ENCODE data around the gene CDHR1. TPM values are rescaled to one million over a fixed set of nuclear protein-coding genes. Genes with fewer than 3 reads are reported as not detected.

CDHR1 gene
- polyA plus RNA-seq, 1 donor from 2014 or later: 1.9 TPM

DNA sequence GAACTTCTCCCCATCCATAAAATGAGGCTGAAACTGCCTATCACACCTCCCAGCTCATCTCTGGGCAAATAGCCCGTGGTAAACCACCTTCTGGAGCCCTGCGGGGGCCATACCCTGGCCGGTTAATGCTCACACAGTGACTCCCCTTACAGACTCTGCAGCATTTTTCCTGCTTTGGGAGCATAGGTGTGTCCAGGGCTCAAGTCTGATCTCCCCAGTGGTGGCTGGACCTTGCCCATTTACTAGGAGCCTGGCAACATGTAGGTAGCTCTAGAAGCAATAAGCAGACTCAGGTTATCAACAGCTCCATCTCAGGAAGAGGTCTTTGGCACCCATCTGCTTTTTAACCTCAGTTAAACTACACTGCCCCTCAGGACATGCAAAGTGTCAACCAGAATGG is 5.5 kb upstream of the CDHR1 start:
- H3F3A ChIP-seq (ENCODE audit: insufficient read depth, low read length, poor library complexity, severe bottlenecking): no peaks in the 10 kb centered on the region
- no peak overlapping the region for H3K4me2 ChIP-seq (ENCODE audit: low read length)
- no peak overlapping the region for H2AFZ ChIP-seq (ENCODE audit: low read depth, low read length)
- H3K36me3 ChIP-seq (ENCODE audit: insufficient read depth, low read length): no peaks in the 10 kb centered on the region
- H4K20me1 ChIP-seq (ENCODE audit: insufficient read depth): no peaks in the 10 kb centered on the region
- H3K4me3 ChIP-seq (ENCODE audit: low read length): no peak overlapping the region
- no peaks in the 10 kb centered on the region for H3K9me3 ChIP-seq (ENCODE audit: low read length)
- TF ChIP-seq, protein P1, sequence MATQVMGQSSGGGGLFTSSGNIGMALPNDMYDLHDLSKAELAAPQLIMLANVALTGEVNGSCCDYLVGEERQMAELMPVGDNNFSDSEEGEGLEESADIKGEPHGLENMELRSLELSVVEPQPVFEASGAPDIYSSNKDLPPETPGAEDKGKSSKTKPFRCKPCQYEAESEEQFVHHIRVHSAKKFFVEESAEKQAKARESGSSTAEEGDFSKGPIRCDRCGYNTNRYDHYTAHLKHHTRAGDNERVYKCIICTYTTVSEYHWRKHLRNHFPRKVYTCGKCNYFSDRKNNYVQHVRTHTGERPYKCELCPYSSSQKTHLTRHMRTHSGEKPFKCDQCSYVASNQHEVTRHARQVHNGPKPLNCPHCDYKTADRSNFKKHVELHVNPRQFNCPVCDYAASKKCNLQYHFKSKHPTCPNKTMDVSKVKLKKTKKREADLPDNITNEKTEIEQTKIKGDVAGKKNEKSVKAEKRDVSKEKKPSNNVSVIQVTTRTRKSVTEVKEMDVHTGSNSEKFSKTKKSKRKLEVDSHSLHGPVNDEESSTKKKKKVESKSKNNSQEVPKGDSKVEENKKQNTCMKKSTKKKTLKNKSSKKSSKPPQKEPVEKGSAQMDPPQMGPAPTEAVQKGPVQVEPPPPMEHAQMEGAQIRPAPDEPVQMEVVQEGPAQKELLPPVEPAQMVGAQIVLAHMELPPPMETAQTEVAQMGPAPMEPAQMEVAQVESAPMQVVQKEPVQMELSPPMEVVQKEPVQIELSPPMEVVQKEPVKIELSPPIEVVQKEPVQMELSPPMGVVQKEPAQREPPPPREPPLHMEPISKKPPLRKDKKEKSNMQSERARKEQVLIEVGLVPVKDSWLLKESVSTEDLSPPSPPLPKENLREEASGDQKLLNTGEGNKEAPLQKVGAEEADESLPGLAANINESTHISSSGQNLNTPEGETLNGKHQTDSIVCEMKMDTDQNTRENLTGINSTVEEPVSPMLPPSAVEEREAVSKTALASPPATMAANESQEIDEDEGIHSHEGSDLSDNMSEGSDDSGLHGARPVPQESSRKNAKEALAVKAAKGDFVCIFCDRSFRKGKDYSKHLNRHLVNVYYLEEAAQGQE (IDR thresholded peaks at IDR 0.05; ENCODE audit: borderline replicate concordance): no peak
- TF ChIP-seq EP300 (conservative IDR thresholded peaks at IDR 0.05; ENCODE audit: poor library complexity, severe bottlenecking) (no peak), MXI1 (conservative IDR thresholded peaks at IDR 0.05; ENCODE audit: poor library complexity, severe bottlenecking) (no peak), SMC3 (conservative IDR thresholded peaks at IDR 0.05; ENCODE audit: poor library complexity) (no peak), POLR2AphosphoS5 (IDR thresholded peaks at IDR 0.05) (no peak), RAD21 (conservative IDR thresholded peaks at IDR 0.05) (no peak), EZH2 (IDR thresholded peaks at IDR 0.05; ENCODE audit: borderline replicate concordance, insufficient read depth, low read length, poor library complexity, severe bottlenecking) (no peak), TAF1 (IDR thresholded peaks at IDR 0.05; ENCODE audit: low read depth) (no peak)
- TF ChIP-seq, protein P2, sequence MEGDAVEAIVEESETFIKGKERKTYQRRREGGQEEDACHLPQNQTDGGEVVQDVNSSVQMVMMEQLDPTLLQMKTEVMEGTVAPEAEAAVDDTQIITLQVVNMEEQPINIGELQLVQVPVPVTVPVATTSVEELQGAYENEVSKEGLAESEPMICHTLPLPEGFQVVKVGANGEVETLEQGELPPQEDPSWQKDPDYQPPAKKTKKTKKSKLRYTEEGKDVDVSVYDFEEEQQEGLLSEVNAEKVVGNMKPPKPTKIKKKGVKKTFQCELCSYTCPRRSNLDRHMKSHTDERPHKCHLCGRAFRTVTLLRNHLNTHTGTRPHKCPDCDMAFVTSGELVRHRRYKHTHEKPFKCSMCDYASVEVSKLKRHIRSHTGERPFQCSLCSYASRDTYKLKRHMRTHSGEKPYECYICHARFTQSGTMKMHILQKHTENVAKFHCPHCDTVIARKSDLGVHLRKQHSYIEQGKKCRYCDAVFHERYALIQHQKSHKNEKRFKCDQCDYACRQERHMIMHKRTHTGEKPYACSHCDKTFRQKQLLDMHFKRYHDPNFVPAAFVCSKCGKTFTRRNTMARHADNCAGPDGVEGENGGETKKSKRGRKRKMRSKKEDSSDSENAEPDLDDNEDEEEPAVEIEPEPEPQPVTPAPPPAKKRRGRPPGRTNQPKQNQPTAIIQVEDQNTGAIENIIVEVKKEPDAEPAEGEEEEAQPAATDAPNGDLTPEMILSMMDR (IDR thresholded peaks at IDR 0.05; ENCODE audit: poor library complexity, severe bottlenecking): no peak
- no peak overlapping the region for H3K9ac ChIP-seq (ENCODE audit: low read length)
- no peak overlapping the region for H3K27ac ChIP-seq (ENCODE audit: low read length)
- H3K27me3 ChIP-seq (ENCODE audit: insufficient read depth, low read depth, low read length): peaks cover 8% of the 10 kb centered on the region
- H3K9me2 ChIP-seq (ENCODE audit: insufficient read depth, low read length): no peaks in the 10 kb centered on the region
- no peaks in the 10 kb centered on the region for H3K79me2 ChIP-seq (replicated peaks; ENCODE audit: insufficient read depth, low read length)

DNA sequence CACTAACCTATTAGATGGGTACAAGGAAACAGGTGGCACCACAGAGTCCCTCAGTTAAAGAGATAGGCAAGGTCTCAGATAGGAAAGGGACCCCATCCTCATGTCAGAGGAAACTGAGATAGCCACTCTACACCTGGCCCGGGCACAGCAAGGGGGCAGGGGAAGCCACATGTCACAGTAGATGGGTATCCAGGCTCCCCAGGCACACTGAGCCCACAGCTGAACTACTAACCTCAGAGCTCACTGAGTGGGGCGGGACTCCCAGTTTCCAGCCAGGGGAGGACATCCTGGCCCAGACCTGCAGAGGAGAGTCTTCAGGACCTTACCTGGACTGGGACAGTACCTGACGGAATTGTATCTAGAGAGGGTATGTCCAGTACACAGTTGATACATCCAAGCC is 3.7 kb upstream of the CDHR1 start:
- Histone ChIP-seq H3K9ac (ENCODE audit: low read length) (no peak overlapping the region), H3K27ac (ENCODE audit: low read length) (no peak overlapping the region), H3K4me2 (ENCODE audit: low read length) (no peak overlapping the region), H3K9me3 (ENCODE audit: low read length) (no peaks in the 10 kb centered on the region), H2AFZ (ENCODE audit: low read depth, low read length) (no peak overlapping the region), H3F3A (ENCODE audit: insufficient read depth, low read length, poor library complexity, severe bottlenecking) (no peaks in the 10 kb centered on the region), H4K20me1 (ENCODE audit: insufficient read depth) (no peaks in the 10 kb centered on the region), H3K79me2 (replicated peaks; ENCODE audit: insufficient read depth, low read length) (no peaks in the 10 kb centered on the region), H3K27me3 (ENCODE audit: insufficient read depth, low read depth, low read length) (peaks cover 26% of the 10 kb centered on the region), H3K9me2 (ENCODE audit: insufficient read depth, low read length) (no peaks in the 10 kb centered on the region), H3K4me3 (ENCODE audit: low read length) (no peak overlapping the region), H3K36me3 (ENCODE audit: insufficient read depth, low read length) (no peaks in the 10 kb centered on the region)
- TF ChIP-seq, protein P1 (IDR thresholded peaks at IDR 0.05; ENCODE audit: borderline replicate concordance): no peak
- TF ChIP-seq RAD21 (conservative IDR thresholded peaks at IDR 0.05): no peak
